Lower leg skin (tissue), 3 donors: Measurements from ENCODE around the gene KRTAP2-2.

Experiments used
- CTCF ChIP-seq, 3 donors: fragments of 450-650 bp; IDR thresholded peaks; one replicate each; pipeline ENCODE4 v1.5.1; 2016; ENCODE audit warnings: antibody characterized with exemption in 3 of 3, mild to moderate bottlenecking in 3 of 3, moderate library complexity in 2 of 3
- POLR2A ChIP-seq, 2 donors: fragments of 450-650 bp; IDR thresholded peaks; one replicate each; pipeline ENCODE4 v1.6.1; 2016 to 2017; ENCODE audit warnings: antibody characterized with exemption in 2 of 2, mild to moderate bottlenecking in 1 of 2, moderate library complexity in 1 of 2

GRCh38 chr17:41052566-41052965 lies 2.5 kb downstream of the KRTAP2-2 start:
- no peak for TF ChIP-seq CTCF (IDR thresholded peaks at IDR 0.05)
- TF ChIP-seq POLR2A (IDR thresholded peaks at IDR 0.05) = no peak
